ENCODE measurements around the gene JAKMIP2.

DNA sequence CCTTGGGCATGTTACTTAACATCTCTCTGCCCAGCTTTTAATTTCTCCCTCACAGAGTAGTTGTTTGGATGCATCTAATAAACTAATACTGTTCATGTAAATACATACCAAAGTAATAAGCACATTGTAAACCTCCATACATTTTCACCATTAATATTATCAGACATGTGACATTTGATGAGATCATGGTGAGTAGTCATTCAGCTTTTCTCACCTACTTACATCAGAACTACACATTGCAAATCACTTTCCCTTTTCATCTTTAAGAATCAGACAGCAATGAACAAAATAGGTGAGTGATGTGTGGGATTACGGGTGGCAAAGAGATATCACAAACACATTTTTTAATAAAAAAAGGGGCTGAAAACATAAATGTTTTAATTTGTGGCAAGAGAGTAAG lies 89.3 kb downstream of the JAKMIP2 start:
- TF ChIP-seq POLR2A (IDR thresholded peaks at IDR 0.05) (no peak), CTCF (IDR thresholded peaks at IDR 0.05) (no peak), POLR2AphosphoS5 (IDR thresholded peaks at IDR 0.05; ENCODE audit: insufficient read depth in 1 of 2, low read depth in 1 of 2) (no peak)
